Activated CD8-positive, alpha-beta memory T cell treated with anti-CD3 and anti-CD28 coated beads, Interleukin-2, amount 10 ng/mL, durations not matched to agents 7 days and 5 days (primary cell): ENCODE data around the gene VAPA. TPM values are rescaled to one million over a fixed set of nuclear protein-coding genes. Genes with fewer than 3 reads are reported as not detected.
"Not testable (repeated sequence)": the region's sequence is repeated elsewhere in the genome, so short reads cannot be mapped to it uniquely, and the experiment has no call there.

ENCODE experiments used
- ATAC-seq: fragments of 150-1000 bp; cut with Tn5 transposase; one replicate; pipeline ENCODE4 v1.10.0; 2021; ENCODE audit warnings: moderate library complexity
- CTCF ChIA-PET: fragments of 350-600 bp; sonication (Branson Sonifier 250); formaldehyde crosslinking; loops from one replicate; lab custom pipeline; 2021; ENCODE audit warnings: antibody characterized with exemption; lab: Charles Lee
- DNase-seq: peaks from one replicate; pipeline ENCODE4 v3.0.0-alpha.2; 2020
- H3K27ac Mint-ChIP-seq: one replicate; pipeline ENCODE4 v1.8.0; 2021; ENCODE audit warnings: mild to moderate bottlenecking, mixed read lengths
- H3K27me3 Mint-ChIP-seq: one replicate; pipeline ENCODE4 v1.8.0; 2021; ENCODE audit warnings: mixed read lengths
- H3K36me3 Mint-ChIP-seq: one replicate; pipeline ENCODE4 v1.8.0; 2021; ENCODE audit warnings: mild to moderate bottlenecking, mixed read lengths
- H3K4me1 Mint-ChIP-seq: one replicate; pipeline ENCODE4 v1.8.0; 2021; ENCODE audit warnings: mixed read lengths
- H3K4me3 Mint-ChIP-seq: one replicate; pipeline ENCODE4 v1.8.0; 2021; ENCODE audit warnings: mild to moderate bottlenecking, moderate library complexity, mixed read lengths
- H3K9me3 Mint-ChIP-seq: one replicate; pipeline ENCODE4 v1.8.0; 2022; ENCODE audit warnings: low read depth, mixed read lengths
- total RNA-seq, 2 experiments: library from RNA; stranded (reverse); gene quantifications; one replicate each; pipeline ENCODE4 v1.2.3, GENCODE V29; 2021

VAPA gene
- total RNA-seq, 2 experiments from 2014 or later: 107 to 134 TPM

DNA sequence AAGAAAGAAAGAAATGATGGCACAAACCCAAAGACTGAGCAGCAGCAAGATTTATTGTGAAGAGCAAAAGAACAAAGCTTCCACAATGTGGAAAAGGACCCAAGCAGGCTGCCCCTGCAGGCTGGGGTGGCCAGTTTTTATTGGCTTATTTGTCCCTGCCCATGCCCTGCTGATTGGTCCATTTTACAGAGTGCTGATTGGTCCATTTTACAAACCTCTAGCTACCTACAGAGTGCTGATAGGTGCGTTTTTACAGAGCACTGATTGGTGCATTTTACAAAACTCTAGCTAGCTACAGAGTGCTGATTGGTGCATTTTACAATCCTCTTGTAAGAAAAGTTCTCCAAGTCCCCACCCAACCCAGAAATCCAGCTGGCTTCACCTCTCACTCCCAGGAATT lies 1.5 kb upstream of the VAPA start:
- H3K4me3 Mint-ChIP-seq, H3K9me3 Mint-ChIP-seq, DNase-seq, H3K27ac Mint-ChIP-seq, H3K36me3 Mint-ChIP-seq, ATAC-seq, CTCF ChIA-PET: not testable (repeated sequence)
- Mint-ChIP-seq H3K4me1 (peaks cover 27% of the 10 kb centered on the region), H3K27me3 (peaks cover 25% of the 10 kb centered on the region)

DNA sequence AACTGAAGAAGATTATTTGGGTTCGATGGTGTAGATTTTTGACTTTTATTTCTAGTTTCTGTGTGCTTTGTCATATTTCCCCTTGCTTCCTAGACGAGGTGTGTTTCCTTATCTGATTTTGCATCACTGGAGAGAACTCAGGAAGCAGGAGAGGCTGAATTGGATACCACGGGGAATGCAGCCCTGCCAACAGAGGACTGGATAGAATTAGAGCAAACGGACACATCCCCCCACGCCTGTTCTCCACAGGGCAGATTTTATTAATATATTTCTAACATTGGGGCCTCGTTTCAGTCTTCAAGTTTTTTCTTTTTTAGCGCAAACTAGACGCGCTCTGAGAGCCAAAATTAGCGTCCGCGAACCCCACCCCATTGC lies 678 bp upstream of the VAPA start:
- Mint-ChIP-seq H3K27ac (peak overlapping the region; percentile 93), H3K9me3 (no peaks in the 10 kb centered on the region), H3K27me3 (peaks cover 21% of the 10 kb centered on the region), H3K4me3 (peak overlapping the region; percentile 86), H3K4me1 (peaks cover 27% of the 10 kb centered on the region), H3K36me3 (peaks cover 4% of the 10 kb centered on the region)
- CTCF ChIA-PET: interaction anchor here (0.9 to 2.9 kb wide), 3 partner anchors 9 to 48 kb away, joined by 3 to 10 read pairs (median 6); no protein-coding TSS in a partner anchor
- peak; percentile 0 for ATAC-seq
- DNase-seq: no peak

DNA sequence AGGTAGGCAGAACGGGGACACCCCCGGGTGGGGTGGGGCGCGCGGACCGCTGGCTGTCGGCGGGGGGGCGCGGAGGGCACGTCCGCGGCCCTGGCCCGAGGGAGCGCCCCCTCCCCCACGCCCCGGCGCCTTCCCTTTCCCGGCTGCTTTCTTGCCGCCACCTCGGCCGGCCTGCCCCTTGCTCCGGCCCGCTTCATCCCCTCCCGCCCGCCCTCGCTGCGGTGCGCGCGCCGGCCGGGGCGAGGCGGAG lies 443 bp downstream of the VAPA start:
- CTCF ChIA-PET: interaction anchor here (1.4 to 2.9 kb wide), 2 partner anchors 10 to 36 kb away, joined by 6 to 10 read pairs; no protein-coding TSS in a partner anchor
- peaks cover 27% of the 10 kb centered on the region for H3K4me1 Mint-ChIP-seq
- ATAC-seq (no peak), DNase-seq (no peak)
- H3K27ac Mint-ChIP-seq: peak overlapping the region; percentile 93
- H3K27me3 Mint-ChIP-seq: peaks cover 15% of the 10 kb centered on the region
- peaks cover 4% of the 10 kb centered on the region for H3K36me3 Mint-ChIP-seq
- no peaks in the 10 kb centered on the region for H3K9me3 Mint-ChIP-seq
- peak overlapping the region; percentile 86 for H3K4me3 Mint-ChIP-seq

DNA sequence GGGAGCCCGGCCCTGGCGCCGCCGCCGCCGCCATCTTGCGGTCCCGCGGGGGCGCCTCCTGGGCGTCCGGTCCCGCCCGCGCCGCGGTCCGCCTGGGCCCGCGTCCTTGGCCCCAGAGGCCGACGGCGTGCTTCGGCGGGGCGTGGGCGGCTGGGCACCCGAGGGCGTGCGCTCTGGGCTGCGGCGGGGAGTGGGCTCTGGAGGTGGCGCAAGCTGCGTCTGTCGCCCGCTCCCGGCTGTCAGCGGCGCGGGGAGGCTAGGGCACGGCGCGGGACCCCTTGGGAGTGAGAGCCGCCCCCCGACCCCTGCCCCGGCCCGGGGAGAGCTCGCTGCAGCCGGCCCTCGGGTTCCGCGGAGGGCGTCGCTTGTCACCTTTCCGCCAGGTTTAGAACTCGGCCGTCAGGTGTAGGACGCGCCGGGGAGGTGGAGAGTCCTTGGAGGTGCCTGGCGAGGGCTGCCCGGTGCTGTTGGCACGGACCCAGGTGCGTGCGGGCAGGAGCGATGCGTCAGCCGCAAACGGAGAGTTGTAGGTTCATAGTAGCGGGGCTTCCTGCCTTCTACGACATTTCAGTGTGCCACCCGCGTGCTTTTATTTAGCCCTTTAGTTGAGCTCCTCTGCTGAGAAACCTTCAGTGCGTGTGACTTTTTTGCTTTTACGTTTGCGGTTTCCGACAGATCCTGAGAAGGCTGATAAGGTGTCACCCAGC lies 921 bp downstream of the VAPA start:
- Mint-ChIP-seq H3K9me3 (no peaks in the 10 kb centered on the region), H3K27me3 (peaks cover 10% of the 10 kb centered on the region), H3K4me1 (peaks cover 27% of the 10 kb centered on the region), H3K4me3 (peak overlapping the region; percentile 86), H3K36me3 (peaks cover 4% of the 10 kb centered on the region), H3K27ac (peak overlapping the region; percentile 89)
- CTCF ChIA-PET: interaction anchor here (0.7 to 2.9 kb wide), 3 partner anchors 10 to 38 kb away, joined by 3 to 10 read pairs (median 4); no protein-coding TSS in a partner anchor
- DNase-seq (peak; percentile 82), ATAC-seq (peak; percentile 28)

DNA sequence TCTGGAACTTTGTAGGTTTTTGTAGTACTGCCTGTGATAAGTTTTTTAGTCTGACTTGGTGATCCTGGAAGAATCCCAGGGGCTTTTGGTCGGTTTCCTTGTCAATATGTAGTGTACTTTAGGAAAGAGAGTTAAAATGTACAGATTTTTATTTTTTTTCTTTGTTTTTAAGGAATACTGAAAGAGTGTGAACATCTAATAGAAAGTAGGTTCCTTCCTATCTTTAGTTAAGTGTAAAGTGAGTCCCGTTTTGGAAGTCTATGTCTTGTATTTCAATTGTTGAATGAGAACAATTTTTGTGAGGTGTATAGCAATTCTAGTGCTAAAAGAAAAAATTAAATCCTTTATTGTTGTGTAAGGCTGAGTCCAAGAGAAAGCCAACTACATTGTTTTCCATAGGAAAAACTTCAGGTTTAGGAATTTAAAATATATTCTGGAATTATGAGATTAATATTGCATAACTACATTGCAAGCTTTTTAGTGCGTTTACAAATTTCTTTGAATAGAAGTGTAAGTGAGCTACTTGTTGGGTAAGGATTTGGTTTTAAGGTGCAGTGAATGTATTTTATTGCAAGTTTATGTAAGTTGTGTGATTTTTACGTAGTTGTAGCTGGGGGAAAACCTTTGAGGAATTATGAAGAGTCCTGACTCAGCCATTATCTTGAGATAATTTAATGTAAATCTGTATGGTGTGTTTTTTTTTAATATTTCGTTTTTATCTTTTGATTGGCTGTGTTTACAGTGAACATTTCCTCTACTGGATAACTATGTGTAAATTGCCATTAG lies 1.7 kb downstream of the VAPA start:
- ATAC-seq (no peak), DNase-seq (no peak)
- Mint-ChIP-seq H3K4me1 (peaks cover 27% of the 10 kb centered on the region), H3K36me3 (peaks cover 4% of the 10 kb centered on the region), H3K4me3 (peak overlapping the region; percentile 86), H3K27ac (peak overlapping the region; percentile 89), H3K27me3 (peaks cover 4% of the 10 kb centered on the region), H3K9me3 (no peaks in the 10 kb centered on the region)
- CTCF ChIA-PET: interaction anchor here (0.7 to 2.9 kb wide), 3 partner anchors 10 to 39 kb away, joined by 3 to 10 read pairs (median 4); no protein-coding TSS in a partner anchor

DNA sequence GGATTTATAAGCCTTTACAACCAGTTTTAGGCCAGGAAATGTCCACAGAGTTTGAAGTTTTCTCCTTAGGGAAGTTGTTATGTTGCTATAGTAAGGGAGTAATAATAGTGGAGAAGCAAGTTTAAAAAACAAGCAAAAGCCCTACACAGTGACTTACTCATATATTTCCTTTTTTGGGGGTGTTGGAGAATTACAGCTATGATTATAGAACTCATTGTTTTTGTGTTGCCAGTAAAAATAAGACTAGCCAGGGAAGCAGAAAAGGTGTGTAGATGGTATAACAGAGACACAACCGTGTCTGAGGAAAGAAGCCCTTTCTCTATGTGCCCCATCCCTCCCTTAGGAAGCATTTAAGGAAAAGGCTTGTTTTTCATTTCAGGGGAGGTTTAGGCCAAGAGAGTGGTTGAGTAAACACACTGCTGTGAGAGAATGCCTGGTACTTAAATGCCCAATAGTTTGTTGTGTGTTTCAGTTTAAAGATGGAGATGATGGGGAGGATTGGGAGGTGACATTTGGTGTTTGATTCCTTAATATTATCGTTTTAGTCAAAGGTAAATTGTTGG lies 2.3 kb downstream of the VAPA start:
- CTCF ChIA-PET: no interaction called here
- Mint-ChIP-seq H3K9me3 (no peaks in the 10 kb centered on the region), H3K27ac (peak overlapping the region; percentile 17), H3K4me1 (peaks cover 27% of the 10 kb centered on the region), H3K36me3 (peaks cover 4% of the 10 kb centered on the region), H3K27me3 (no peaks in the 10 kb centered on the region), H3K4me3 (peak overlapping the region; percentile 86)
- DNase-seq (no peak), ATAC-seq (no peak)

DNA sequence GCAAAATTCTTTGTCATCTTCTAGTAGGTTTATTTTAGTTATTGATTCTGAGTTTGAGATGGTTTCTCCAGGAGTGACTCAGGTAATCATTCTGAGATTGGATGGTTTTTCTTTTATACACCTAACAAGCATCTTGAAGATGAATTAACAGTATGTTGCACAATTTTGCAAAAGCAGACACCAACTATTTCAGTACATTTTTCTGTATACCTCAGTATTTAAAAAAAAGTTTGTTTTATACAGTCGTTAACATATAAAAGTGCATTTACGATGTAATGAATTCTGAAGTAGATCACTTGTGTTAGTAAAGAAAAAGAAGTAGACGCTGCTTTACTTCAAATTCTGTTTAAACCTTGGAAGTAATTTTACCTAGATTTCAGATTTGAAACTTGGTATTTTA lies 3.0 kb downstream of the VAPA start:
- Mint-ChIP-seq H3K4me3 (no peak overlapping the region), H3K27ac (no peak overlapping the region)
- CTCF ChIA-PET: no interaction called here

DNA sequence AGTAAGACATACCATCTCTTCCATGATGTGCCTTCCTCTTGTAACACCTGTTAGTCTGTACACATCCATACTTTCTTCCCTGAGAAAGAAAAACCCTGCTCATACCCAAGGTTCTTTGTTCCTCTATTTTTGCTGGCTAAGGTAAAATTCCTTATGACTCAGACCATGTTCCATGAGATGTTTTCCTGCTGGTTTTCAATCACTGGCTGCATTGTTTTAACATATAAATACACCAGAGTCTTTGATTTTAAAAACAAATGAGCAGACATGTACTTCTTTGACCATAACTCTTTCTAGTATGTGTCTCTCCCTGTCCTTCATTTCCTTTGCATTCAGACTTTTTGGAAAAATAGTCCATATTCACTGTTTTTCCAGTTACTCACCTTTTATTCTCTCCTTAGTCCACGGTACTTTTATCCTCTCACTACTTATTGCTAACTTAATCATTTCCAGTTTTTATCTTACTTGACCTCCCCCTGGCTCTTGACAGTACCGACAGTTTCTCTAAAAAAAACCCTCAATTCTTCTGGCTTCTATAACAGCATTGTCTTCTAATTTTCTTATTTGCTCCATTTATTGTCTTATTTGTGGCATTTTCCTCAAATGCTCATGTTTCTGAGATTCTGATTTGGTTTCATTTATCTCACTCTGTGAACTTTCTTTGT lies 4.3 kb downstream of the VAPA start:
- no peaks in the 10 kb centered on the region for H3K27me3 Mint-ChIP-seq
- CTCF ChIA-PET: no interaction called here
- H3K9me3 Mint-ChIP-seq: no peaks in the 10 kb centered on the region

More for the DNA sequence above, 3.0 kb downstream of the VAPA start:
- H3K9me3 Mint-ChIP-seq: no peaks in the 10 kb centered on the region
- H3K36me3 Mint-ChIP-seq: peaks cover 4% of the 10 kb centered on the region
- ATAC-seq (no peak), DNase-seq (no peak)
- H3K4me1 Mint-ChIP-seq: peaks cover 29% of the 10 kb centered on the region
- no peaks in the 10 kb centered on the region for H3K27me3 Mint-ChIP-seq

DNA sequence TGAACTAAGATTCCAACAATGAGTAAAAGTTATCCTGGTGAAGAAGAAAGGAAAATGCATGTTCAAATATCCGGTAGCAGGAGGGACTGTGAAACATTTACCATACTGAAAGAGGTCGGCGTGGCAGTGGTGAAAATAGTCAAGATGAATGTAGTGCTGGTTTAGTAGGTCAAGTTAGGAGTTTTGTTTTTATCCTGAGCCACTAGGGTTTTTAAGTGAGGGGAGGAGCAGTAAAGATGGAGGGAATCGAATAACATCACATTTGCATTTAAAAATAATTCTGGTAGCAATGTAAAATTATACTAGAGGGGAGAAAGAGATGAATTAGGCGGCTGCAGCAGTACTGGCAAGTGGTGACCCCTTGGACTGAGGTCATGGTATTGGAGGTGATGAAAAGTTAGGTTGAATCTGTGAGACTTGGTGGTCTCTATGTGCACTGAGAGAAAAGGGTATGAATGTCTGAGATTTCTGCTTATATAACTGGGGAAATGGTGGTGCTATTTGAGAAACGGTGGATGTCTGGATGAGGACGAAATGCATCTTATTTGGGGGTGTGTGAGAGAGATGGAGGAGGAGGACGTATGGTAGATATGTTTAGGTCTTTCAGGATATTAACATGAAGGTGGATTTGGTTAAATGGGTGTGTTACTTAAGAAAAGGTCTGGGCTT lies 5.9 kb downstream of the VAPA start:
- H3K9me3 Mint-ChIP-seq: no peaks in the 10 kb centered on the region
- CTCF ChIA-PET: no interaction called here
- H3K27ac Mint-ChIP-seq: no peak overlapping the region
- H3K4me3 Mint-ChIP-seq: no peak overlapping the region
- ATAC-seq (no peak), DNase-seq (no peak)
- no peaks in the 10 kb centered on the region for H3K27me3 Mint-ChIP-seq
- peaks cover 4% of the 10 kb centered on the region for H3K36me3 Mint-ChIP-seq
- H3K4me1 Mint-ChIP-seq: peaks cover 41% of the 10 kb centered on the region

More for the DNA sequence above, 4.3 kb downstream of the VAPA start:
- DNase-seq (no peak), ATAC-seq (no peak)
- H3K27ac Mint-ChIP-seq: no peak overlapping the region
- H3K4me1 Mint-ChIP-seq: peaks cover 31% of the 10 kb centered on the region
- H3K4me3 Mint-ChIP-seq: no peak overlapping the region
- peaks cover 4% of the 10 kb centered on the region for H3K36me3 Mint-ChIP-seq

DNA sequence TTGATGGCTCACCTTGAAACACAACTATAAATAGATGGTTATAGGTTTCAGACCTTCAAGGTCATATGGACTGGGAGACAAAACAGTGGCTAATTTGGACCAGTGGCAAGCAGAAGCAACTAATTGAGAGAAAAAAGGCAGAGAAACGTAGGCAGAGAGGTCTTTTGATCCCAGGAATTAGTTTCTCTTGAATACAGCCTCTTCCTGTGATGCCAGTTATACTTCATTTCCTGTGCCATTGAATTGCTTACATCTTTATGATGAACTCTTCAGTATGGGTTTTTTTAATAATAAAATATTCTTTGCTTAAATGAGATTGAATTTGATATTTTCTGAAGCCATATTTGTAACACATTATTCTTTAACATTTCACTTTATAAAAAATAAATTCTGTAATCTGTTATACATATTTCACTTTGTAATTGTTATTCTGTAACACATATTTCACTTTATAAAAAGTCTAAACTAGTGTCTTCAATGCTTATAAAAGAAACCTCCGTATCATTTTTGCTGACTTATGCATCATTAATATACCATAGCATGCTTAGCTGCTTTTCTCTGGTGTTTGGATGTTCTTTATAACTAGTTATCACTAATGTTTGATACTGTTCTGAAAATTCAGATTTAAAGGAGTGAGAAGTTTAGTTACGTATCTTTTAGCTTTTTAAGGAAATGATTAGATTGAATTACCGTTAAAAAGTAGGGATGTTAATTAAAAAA lies 8.9 kb downstream of the VAPA start:
- H3K36me3 Mint-ChIP-seq: no peaks in the 10 kb centered on the region
- H3K4me1 Mint-ChIP-seq: peaks cover 47% of the 10 kb centered on the region
- H3K27me3 Mint-ChIP-seq: no peaks in the 10 kb centered on the region
- CTCF ChIA-PET: no interaction called here
- DNase-seq (no peak), ATAC-seq (no peak)
- H3K9me3 Mint-ChIP-seq: no peaks in the 10 kb centered on the region
- no peak overlapping the region for H3K27ac Mint-ChIP-seq
- no peak overlapping the region for H3K4me3 Mint-ChIP-seq

DNA sequence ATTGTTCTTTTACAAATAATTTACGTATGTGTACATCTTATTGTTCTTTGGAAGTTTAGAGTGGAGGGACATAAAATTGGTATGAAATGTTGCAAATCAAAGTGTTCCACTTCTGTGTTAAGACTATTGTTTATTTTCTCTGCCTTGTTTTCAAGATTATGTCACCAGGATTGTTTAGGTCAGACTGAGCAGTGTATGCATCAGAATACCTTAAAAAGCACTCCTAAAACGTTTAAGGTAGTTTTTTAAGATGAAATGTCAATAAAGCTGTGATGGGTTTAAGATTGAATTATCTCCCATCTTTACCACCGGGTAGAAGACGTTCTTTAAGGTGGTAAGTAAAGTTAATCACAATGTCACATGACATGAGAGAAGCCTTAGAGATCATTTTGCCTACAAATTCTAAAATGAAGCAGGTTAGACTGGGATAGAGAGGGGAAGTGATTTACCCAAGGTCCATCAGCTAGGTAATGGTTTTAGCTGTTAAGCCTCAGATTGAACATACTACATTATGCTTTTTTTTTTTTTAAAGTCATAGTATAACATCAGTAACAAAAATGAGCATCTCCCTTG lies 10.6 kb downstream of the VAPA start:
- H3K36me3 Mint-ChIP-seq: no peaks in the 10 kb centered on the region
- no peak overlapping the region for H3K27ac Mint-ChIP-seq
- DNase-seq (no peak), ATAC-seq (no peak)
- no peaks in the 10 kb centered on the region for H3K27me3 Mint-ChIP-seq
- CTCF ChIA-PET: no interaction called here
- no peak overlapping the region for H3K4me3 Mint-ChIP-seq
- peaks cover 52% of the 10 kb centered on the region for H3K4me1 Mint-ChIP-seq
- no peaks in the 10 kb centered on the region for H3K9me3 Mint-ChIP-seq

DNA sequence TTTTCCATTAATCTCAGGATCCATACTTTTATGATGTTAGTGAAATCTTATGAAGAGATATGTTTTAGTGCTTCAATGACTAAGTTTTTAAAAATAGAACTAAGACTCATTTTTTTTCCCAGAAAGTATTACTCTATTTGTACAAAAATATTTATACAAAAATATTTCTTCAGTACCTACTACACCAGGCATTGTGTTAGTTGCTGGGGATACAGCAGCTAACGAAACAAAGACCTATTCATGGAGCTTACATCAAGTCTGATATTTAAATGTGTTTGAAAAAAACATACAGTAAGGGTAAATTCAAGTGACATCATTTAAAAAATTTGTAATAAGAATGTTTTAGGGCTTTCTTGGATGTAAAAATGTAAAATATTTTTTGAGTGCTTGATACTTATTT lies 11.6 kb downstream of the VAPA start:
- no peaks in the 10 kb centered on the region for H3K36me3 Mint-ChIP-seq
- DNase-seq (no peak), ATAC-seq (no peak)
- no peak overlapping the region for H3K27ac Mint-ChIP-seq
- no peaks in the 10 kb centered on the region for H3K9me3 Mint-ChIP-seq
- H3K4me1 Mint-ChIP-seq: peaks cover 52% of the 10 kb centered on the region
- no peak overlapping the region for H3K4me3 Mint-ChIP-seq
- no peaks in the 10 kb centered on the region for H3K27me3 Mint-ChIP-seq
- CTCF ChIA-PET: no interaction called here
